ENCODE data around the gene WDR90. TPM values are rescaled to one million over a fixed set of nuclear protein-coding genes. Genes with fewer than 3 reads are reported as not detected.

The WDR90 gene
- polyA plus RNA-seq, 3 donors, result 0.13 to 16.5 (median 1.1) TPM

DNA sequence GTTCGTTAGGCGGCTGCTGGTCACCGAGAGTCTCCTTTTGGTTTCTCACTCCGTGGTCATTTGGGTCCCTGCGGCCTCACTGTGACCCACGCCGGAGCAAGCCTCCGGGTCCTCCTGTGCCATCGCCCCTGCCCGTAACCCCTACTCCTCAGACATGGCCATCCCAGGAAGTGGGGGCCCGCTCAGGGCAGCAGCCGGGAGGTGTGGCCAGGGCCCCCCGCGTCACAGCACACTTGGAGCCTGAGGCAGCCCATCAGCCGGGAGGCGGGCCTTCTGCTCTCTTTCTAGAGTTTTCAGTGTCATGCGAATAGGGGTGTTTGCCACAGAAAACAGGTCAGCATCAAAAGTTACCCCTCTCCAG, 26.3 kb upstream of the WDR90 start:
- Mint-ChIP-seq H3K27me3 (ENCODE audit: low read depth in 3 of 3) (peaks cover 0 to 1% (median 0%) of the 10 kb centered on the region in 3 donors), H3K4me3 (no peak overlapping the region), H3K36me3 (peaks cover 33 to 83% of the 10 kb centered on the region in 2 donors), H3K27ac (no peak overlapping the region), H3K4me1 (no peaks in the 10 kb centered on the region), H3K9me3 (peaks cover 0 to 3% (median 0%) of the 10 kb centered on the region in 7 donors)
- Histone ChIP-seq H3K4me2 (replicated peaks; ENCODE audit: extremely low read depth, low read length, poor library complexity, severe bottlenecking) (no peak overlapping the region), H2AFZ (ENCODE audit: insufficient read depth, low read depth, low read length, poor library complexity, severe bottlenecking) (no peak overlapping the region), H3K9me3 (replicated peaks in 1 of 2; ENCODE audit: control insufficient read depth in 1 of 2, insufficient read depth in 1 of 2, low read length in 2 of 2) (no peaks in the 10 kb centered on the region), H4K20me1 (ENCODE audit: insufficient read depth, low read length) (peaks cover 81% of the 10 kb centered on the region), H3K27me3 (ENCODE audit: control insufficient read depth in 2 of 2, insufficient read depth in 2 of 2, low read length in 2 of 2) (no peaks in the 10 kb centered on the region), H3K4me1 (ENCODE audit: control insufficient read depth in 1 of 2, insufficient read depth in 2 of 2, low read length in 2 of 2) (no peaks in the 10 kb centered on the region), H3K9ac (ENCODE audit: insufficient read depth, low read length, poor library complexity, severe bottlenecking) (no peak overlapping the region), H3K36me3 (replicated peaks in 1 of 2; ENCODE audit: control insufficient read depth in 1 of 2, insufficient read depth in 2 of 2, low read length in 2 of 2) (peaks cover 48 to 62% of the 10 kb centered on the region in 2 donors), H3K27ac (ENCODE audit: low read depth in 1 of 2, low read length in 2 of 2) (no peak overlapping the region), H3K79me2 (ENCODE audit: insufficient read depth, low read length) (peaks cover 39% of the 10 kb centered on the region), H3K4me3 (replicated peaks in 1 of 3; ENCODE audit: low read depth in 2 of 3, low read length in 3 of 3) (no peak overlapping the region)
- DNase-seq, result no peak
- intact Hi-C loops (cut with micrococcal nuclease), result no loop called here
- TF ChIP-seq, protein P1, sequence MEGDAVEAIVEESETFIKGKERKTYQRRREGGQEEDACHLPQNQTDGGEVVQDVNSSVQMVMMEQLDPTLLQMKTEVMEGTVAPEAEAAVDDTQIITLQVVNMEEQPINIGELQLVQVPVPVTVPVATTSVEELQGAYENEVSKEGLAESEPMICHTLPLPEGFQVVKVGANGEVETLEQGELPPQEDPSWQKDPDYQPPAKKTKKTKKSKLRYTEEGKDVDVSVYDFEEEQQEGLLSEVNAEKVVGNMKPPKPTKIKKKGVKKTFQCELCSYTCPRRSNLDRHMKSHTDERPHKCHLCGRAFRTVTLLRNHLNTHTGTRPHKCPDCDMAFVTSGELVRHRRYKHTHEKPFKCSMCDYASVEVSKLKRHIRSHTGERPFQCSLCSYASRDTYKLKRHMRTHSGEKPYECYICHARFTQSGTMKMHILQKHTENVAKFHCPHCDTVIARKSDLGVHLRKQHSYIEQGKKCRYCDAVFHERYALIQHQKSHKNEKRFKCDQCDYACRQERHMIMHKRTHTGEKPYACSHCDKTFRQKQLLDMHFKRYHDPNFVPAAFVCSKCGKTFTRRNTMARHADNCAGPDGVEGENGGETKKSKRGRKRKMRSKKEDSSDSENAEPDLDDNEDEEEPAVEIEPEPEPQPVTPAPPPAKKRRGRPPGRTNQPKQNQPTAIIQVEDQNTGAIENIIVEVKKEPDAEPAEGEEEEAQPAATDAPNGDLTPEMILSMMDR (IDR thresholded peaks at IDR 0.05), result no peak
- 93% methylated on average over 10 of the region's 17 CpGs for WGBS (ENCODE audit: insufficient coverage)

DNA sequence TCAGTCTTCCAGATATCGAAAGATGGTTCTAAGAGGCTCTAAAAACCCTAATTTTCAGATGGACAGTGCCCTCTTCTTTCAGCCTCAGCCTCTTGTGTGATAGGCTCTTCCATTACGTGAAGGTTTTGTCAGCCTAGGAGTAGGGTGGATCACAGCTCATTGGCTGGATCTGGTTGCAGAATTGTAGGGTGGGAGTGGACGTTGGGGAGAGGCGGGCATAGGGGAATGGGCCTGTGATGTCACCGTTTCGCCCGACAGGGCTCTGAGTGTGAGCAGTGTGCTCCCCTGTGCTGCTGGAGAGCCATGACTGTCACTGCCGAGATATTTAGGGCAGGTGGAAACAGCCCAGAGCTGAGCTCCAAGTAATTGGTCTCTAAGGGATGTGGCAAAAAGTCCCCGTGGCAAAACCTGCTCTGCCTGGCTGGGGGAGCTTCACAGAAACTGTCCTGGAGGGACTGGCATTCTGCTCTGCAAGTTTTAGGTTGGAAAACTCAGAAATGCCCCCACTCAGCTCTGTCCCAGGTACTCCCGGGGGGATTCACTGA, 24.6 kb upstream of the WDR90 start:
- no peak overlapping the region for H3K27ac Mint-ChIP-seq
- no peak overlapping the region for H3K4me2 ChIP-seq (replicated peaks; ENCODE audit: extremely low read depth, low read length, poor library complexity, severe bottlenecking)
- H3K79me2 ChIP-seq (ENCODE audit: insufficient read depth, low read length), result peaks cover 25% of the 10 kb centered on the region
- no peak overlapping the region for H3K9ac ChIP-seq (ENCODE audit: insufficient read depth, low read length, poor library complexity, severe bottlenecking)
- H3K4me1 ChIP-seq (ENCODE audit: control insufficient read depth in 1 of 2, insufficient read depth in 2 of 2, low read length in 2 of 2), result peaks cover 0 to 2% of the 10 kb centered on the region in 2 donors
- no peak overlapping the region for H3K27ac ChIP-seq (ENCODE audit: low read depth in 1 of 2, low read length in 2 of 2)
- H3K27me3 ChIP-seq (ENCODE audit: control insufficient read depth in 2 of 2, insufficient read depth in 2 of 2, low read length in 2 of 2), result no peaks in the 10 kb centered on the region
- H3K36me3 Mint-ChIP-seq, result peaks cover 38 to 79% of the 10 kb centered on the region in 2 donors
- H3K36me3 ChIP-seq (replicated peaks in 1 of 2; ENCODE audit: control insufficient read depth in 1 of 2, insufficient read depth in 2 of 2, low read length in 2 of 2), result peaks cover 52 to 68% of the 10 kb centered on the region in 2 donors
- no peak overlapping the region for H3K4me3 Mint-ChIP-seq
- H2AFZ ChIP-seq (ENCODE audit: insufficient read depth, low read depth, low read length, poor library complexity, severe bottlenecking), result no peak overlapping the region
- H4K20me1 ChIP-seq (ENCODE audit: insufficient read depth, low read length), result peaks cover 81% of the 10 kb centered on the region
- 96% methylated on average over 10 of the region's 10 CpGs for WGBS (ENCODE audit: insufficient coverage)
- H3K9me3 ChIP-seq (replicated peaks in 1 of 2; ENCODE audit: control insufficient read depth in 1 of 2, insufficient read depth in 1 of 2, low read length in 2 of 2), result no peaks in the 10 kb centered on the region
- H3K4me3 ChIP-seq (replicated peaks in 1 of 3; ENCODE audit: low read depth in 2 of 3, low read length in 3 of 3), result no peak overlapping the region
- peaks cover 0 to 3% (median 0%) of the 10 kb centered on the region in 7 donors for H3K9me3 Mint-ChIP-seq
- DNase-seq, result no peak
- peaks cover 0 to 2% (median 1%) of the 10 kb centered on the region in 3 donors for H3K27me3 Mint-ChIP-seq (ENCODE audit: low read depth in 3 of 3)
- intact Hi-C loops (cut with micrococcal nuclease), result no loop called here
- peaks cover 2% of the 10 kb centered on the region for H3K4me1 Mint-ChIP-seq
- TF ChIP-seq, protein P1 (IDR thresholded peaks at IDR 0.05), result no peak
